Caki2 (cell line): ENCODE measurements around the gene PNMA8C. TPM values are rescaled to one million over a fixed set of nuclear protein-coding genes. Genes with fewer than 3 reads are reported as not detected.
"Not testable (repeated sequence)": the region's sequence is repeated elsewhere in the genome, so short reads cannot be mapped to it uniquely, and the experiment has no call there.

Experiments used
- DNase-seq: peaks from one replicate; pipeline ENCODE4 v3.0.0-alpha.2; 2015; ENCODE audit warnings: low read depth
- in situ Hi-C: cut with HindIII; loops from 2 replicates; pipeline ENCODE4 v1.10.0; 2016; ENCODE audit warnings: low sequenced_read_pairs, low pct_unique_long_range_greater_than_20kb, mixed read lengths
- total RNA-seq: library from RNA; depleted of rRNA; stranded (reverse); fragments of >200 nt; shearing (Covaris generic); gene quantifications from 2 replicates; pipeline ENCODE4 v1.2.3, GENCODE V29; 2014; ENCODE audit warnings: low replicate concordance

Gene PNMA8C
- total RNA-seq, 1 experiment from 2014 or later: 0.07 TPM

GRCh38 chr19:46450737-46451136, 22.0 kb upstream of the PNMA8C start:
- in situ Hi-C loops: no loop called here
- DNase-seq: no peak

DNA sequence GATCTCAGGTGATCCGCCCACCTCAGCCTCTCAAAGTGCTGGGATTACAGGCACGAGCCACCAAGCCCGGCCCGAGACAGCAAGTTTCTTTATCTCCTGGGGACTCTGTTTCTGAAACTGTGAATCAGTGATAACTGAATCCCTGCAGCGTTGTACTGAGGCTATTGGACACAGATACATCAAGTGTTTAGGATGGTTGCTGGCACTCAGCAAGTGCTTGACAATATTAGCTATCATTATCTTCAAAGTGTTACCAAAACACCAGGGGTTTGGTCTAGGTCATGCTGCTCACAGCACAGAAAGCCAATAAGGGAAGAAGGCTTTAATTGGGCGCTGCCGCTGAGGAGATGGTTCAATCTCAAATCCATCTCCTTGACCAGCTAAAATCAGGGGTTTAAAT, 20.5 kb upstream of the PNMA8C start:
- in situ Hi-C loops: no loop called here
- DNase-seq: no peak

GRCh38 chr19:46448601-46449000, 19.9 kb upstream of the PNMA8C start:
- in situ Hi-C loops: no loop called here
- DNase-seq: no peak

GRCh38 chr19:46447824-46448223, 19.1 kb upstream of the PNMA8C start:
- in situ Hi-C loops: no loop called here
- DNase-seq: no peak

- in situ Hi-C loops: no loop called here
Observed at GRCh38 chr19:46447006-46447405, 18.3 kb upstream of the PNMA8C start.

DNA sequence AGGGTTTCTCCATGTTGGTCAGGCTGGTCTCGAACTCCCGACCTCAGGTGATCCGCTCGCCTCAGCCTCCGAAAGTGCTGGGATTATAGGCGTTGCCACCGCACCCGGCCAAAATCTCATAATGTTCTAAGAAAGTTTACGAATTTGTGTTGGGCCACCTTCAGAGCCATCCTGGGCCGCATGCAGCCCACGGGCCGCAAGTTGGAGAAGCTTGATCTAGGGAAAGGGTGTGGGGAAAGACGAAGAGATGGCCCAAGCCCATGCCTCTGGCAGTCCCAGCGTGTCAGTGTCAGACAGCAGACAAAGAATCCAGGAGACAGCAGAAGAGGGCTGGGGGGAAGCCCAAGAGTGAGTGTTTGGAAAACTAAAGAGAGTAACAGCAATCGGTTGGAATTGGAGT, 17.3 kb upstream of the PNMA8C start:
- no peak for DNase-seq
- in situ Hi-C loops: no loop called here

More at GRCh38 chr19:46447006-46447405, 18.3 kb upstream of the PNMA8C start:
- DNase-seq: no peak

DNA sequence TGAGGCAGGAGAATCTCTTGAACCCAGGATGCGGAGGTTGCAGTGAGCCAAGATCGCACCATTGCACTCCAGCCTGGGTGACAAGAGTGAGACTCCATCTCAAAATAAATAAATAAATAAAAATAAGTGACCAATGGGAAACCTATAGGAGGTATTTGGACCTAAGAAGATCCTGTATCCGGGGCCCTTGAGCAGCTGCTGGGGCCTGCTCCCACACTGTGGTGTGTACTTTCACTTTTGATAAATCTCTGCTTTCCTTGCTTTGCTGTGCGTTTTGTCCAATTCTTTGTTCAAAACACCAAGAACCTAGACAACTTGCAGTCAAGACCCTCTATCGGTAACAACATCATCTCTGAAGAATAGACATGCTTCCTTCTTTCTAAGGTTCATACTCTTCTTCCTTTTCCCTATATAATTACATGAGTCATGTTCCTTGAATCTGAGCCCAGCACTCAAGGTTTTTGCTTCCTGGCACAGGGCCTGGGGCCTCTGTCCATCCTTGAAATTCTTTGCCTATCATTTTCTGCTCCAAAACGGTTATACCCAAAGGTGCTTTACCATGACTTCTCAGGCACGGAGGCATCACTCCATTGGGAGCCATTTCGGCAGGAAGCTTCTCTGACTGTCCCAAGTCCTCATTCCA, 14.2 kb upstream of the PNMA8C start:
- DNase-seq: peak; percentile 63
- in situ Hi-C loops: no loop called here

DNA sequence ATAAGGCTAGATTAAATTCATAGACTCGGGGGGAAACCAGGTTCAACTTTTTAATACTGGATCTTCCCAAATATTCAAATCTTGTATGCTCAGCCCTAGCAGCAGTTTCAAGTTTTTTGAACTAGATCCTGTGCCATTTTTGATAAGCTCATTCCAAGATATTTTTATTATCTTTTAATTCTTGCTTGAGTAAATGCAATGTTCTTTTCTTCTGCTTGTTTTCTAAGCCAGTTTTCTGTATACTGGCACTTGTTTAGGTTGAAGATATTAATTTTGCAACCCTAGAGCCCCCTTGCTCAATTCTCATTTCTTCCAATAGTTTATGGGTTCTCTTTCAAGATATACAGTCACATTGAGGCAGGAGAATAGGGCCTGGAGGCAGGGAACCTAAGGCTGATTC, 13.1 kb upstream of the PNMA8C start:
- in situ Hi-C loops: no loop called here
- DNase-seq: no peak

- DNase-seq, in situ Hi-C loops: not testable (repeated sequence)
Observed at GRCh38 chr19:46435689-46436088, 7.0 kb upstream of the PNMA8C start.

DNA sequence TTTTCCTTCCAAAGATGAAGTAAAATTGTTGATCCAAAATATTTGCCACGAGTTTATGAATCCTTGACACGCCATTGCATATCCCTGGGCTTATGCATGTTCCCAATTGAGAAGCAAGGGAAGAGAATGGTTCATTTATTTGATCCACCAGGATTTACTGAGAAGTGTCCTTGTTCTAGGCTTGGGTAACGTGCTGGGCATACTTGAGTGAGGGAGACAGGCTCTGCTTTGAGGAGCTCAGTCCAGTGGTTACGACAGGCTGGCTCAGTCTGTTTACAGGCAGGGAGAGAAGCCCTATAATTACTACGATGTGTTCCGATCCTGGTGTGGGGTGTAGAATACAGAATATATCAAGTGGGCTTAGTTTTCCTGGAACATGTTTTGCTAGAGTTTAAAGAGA, 6.3 kb upstream of the PNMA8C start:
- in situ Hi-C loops: no loop called here
- no peak for DNase-seq

DNA sequence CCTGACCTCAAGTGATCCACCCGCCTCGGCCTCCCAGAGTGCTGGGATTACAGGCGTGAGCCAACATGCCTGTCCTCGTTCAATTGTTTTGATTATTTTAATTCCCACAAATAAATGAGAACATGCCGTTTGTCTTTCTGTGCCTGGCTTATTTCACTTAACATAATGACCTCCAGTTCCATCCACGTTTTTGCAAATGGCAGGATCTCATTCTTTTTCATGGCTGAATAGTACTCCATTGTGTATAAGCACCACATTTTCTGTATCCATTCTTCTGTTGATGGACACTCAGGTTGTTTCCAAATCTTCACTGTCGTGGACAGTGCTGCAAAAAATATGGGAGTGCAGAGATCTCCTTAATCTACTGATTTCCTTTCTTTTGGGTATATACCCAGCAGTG, 4.7 kb upstream of the PNMA8C start:
- in situ Hi-C loops, DNase-seq: not testable (repeated sequence)

DNA sequence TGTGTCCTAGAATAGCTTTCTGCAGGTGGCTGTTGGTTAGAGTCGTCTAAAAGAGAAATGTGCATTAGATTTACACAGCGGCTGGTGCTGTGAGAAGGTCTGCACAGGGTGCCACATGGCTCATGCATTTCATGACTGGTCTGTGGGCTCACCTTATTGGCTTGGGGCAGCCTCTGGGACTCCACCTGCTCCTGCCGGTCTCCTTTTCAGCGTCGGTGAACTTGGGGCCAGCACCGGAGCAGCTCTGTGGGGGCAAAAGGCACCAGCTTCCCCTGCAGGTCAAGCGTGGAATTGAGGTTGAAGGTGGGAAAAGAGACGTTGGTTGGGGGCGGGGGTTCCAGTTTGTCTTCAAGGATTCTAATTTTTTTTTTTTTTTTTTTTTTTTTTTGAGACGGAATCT, 3.1 kb upstream of the PNMA8C start:
- DNase-seq: no peak
- in situ Hi-C loops: no loop called here

DNA sequence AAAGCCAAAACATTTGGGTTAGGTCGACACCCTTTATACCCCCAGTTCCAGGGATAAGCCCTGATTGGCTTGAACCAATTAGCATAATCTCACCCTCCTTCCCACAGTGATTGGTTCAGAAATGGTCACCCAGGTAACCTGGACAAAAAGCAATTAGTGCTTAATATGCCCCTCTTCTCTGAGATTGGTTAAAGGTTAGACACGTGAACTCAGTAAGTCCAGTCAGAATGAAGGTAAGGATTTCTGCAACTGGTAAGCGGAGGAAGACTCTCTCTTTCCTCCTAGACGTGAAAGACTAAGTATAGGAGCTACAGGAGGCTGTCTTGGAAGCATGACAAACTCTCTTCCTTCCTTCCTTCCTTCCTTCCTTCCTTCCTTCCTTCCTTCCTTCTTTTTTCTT, 1.3 kb upstream of the PNMA8C start:
- DNase-seq: no peak
- in situ Hi-C loops: no loop called here

DNA sequence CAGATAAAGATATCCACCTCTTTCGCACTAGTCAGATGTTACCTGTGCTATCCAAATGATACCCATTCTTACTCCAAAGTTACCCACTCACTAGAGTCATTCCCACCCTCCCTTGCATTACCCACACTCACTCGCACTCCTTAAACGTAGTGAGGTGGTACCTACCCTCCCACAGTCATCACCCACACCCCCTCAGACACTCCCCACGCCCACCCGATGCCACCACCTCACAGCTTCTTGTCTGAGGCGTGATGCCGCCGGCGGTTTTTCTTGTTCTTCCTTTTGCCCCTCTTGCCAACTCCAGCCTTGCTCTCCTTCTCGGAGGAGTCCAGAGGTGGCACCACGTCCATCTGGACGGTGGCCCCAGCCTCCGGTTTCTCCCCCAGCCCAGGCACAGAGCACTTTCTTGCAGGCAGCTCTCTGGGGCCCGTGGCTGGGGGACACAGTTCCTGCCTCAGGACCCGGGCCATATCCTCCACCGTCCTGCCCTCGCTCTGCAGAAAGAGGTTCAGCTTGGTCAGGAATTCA, 1.2 kb downstream of the PNMA8C start:
- no peak for DNase-seq
- in situ Hi-C loops: no loop called here

DNA sequence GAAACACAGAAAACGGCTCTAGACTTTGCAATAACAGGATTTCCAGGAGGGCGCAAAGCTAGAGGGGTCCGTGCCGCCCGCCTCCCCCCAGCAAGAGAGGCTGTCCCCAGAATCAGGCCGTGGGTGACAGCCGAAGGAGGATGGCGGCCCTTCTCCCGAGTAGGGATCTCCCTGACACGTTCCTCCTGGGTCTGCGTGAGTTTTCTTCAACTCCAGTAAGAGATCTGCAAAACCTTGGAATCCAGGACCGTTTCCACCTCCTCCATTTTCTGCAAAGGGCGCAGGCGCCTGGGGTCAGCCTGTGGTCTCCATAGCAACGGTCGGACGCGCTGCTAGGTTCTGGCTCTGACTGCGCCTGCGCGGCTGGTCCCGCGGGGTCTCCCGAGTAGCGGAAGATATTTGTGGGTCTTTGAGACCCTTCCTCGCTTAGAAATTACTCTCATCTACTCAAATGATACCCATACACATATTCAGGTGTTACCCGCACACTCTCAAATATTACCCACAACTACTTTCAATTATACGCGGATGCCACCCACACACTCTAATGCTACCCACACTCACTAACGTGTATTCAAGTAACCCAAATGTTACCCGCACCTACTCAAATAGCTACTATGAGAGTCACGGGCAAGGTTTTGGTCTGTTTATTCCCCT, 2.1 kb downstream of the PNMA8C start:
- DNase-seq: peak; percentile 76
- in situ Hi-C loops: no loop called here

DNA sequence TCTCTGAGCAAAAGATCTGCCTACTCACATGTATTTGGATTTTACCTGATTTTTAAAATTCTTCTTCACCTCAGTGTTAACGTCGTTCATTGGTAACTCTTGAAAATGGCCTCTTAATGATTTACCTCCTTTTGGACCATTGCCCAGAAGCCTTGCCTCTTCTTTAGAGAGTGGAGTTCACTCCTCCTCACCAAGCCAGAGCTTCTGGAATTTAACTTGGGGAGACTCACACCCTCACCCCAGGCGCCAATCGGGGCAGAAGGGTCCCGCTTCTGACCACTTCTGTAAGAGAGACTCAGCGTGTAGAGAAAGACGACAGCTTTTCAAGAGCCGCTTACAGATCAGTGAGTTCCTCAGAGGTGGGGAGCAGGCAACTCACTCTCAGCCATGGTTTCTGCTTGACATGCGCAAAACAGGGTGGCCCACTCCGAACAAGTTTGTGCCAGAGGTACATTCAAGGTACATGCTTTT, 2.7 kb downstream of the PNMA8C start:
- in situ Hi-C loops: no loop called here
- peak; percentile 87 for DNase-seq

DNA sequence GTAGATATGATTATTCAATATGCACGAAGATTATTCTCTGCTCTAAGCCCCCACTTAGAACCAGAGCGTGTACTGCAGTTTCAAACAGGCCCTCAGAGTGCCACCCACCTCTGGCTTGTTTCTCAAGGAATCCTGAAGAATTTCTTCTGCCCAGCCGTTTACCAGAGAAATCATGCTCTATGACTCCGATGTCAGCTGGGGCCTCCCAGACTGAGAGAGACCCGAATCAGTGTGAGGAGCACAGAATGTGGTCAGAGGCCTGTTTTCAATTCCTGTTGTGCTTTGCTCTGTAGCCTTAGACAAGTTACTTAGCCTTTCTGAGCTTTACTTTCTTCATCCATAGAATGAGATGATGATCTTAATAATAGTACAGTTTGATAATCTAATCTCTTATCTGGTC, 5.5 kb downstream of the PNMA8C start:
- in situ Hi-C loops: no loop called here
- no peak for DNase-seq

GRCh38 chr19:46422344-46422743, 6.4 kb downstream of the PNMA8C start:
- in situ Hi-C loops: no loop called here
- no peak for DNase-seq

GRCh38 chr19:46420056-46420455, 8.7 kb downstream of the PNMA8C start:
- in situ Hi-C loops: no loop called here
- no peak for DNase-seq
